Measurements from ENCODE around the gene C1QL1. TPM values are rescaled to one million over a fixed set of nuclear protein-coding genes. Genes with fewer than 3 reads are reported as not detected.

Gene C1QL1
- total and polyA plus RNA-seq, 2 donors (not counting 3 experiments of a cell fraction or from before 2014, with no cell fraction given): 0.35 to 0.72 TPM

- H3K9me3 ChIP-seq (replicated peaks; ENCODE audit: control insufficient read depth, insufficient read depth, low read length): no peaks in the 10 kb centered on the region
- no TSS peak for BruUV-seq (replicated peaks)
- H3K9ac ChIP-seq (replicated peaks; ENCODE audit: extremely low read depth, insufficient read depth, low read length): no peak overlapping the region
- intact Hi-C loops (cut with micrococcal nuclease): no loop called here
- H4K20me1 ChIP-seq (replicated peaks; ENCODE audit: control insufficient read depth, extremely low read depth, insufficient read depth, low read length): no peaks in the 10 kb centered on the region
- TF ChIP-seq GATA2 (IDR thresholded peaks at IDR 0.05; ENCODE audit: insufficient read depth, insufficient read length, low read depth, low read length) (no peak), EZH2 (IDR thresholded peaks at IDR 0.05; ENCODE audit: borderline replicate concordance, low read depth, low read length, severe bottlenecking) (no peak), CTCF (IDR thresholded peaks at IDR 0.05; ENCODE audit: extremely low read depth in 1 of 2, insufficient read depth in 1 of 2, low read depth in 1 of 2, low read length in 2 of 2) (no peak), FOS (IDR thresholded peaks at IDR 0.05; ENCODE audit: borderline replicate concordance, insufficient read depth, low read length) (no peak), POLR2A (IDR thresholded peaks at IDR 0.05; ENCODE audit: low read depth, low read length) (no peak), JUN (IDR thresholded peaks at IDR 0.05; ENCODE audit: borderline replicate concordance, insufficient read depth, insufficient read length, low read depth) (no peak), POLR2AphosphoS5 (IDR thresholded peaks at IDR 0.05; ENCODE audit: insufficient read depth, low read depth, low read length) (no peak), MYC (IDR thresholded peaks at IDR 0.05; ENCODE audit: low read depth, low read length) (no peak), MAX (IDR thresholded peaks at IDR 0.05; ENCODE audit: insufficient read depth, insufficient read length) (no peak)
- no peak overlapping the region for H2AFZ ChIP-seq (ENCODE audit: low read depth, low read length)
- dilution Hi-C loops (cut with MboI; ENCODE audit: extremely low pct_ligation_motif_present, low sequenced_read_pairs): no loop called here
- H3K36me3 ChIP-seq (ENCODE audit: control insufficient read depth in 2 of 2, extremely low read depth in 1 of 2, insufficient read depth in 2 of 2, low read length in 2 of 2): no peaks in the 10 kb centered on the region
- no peaks in the 10 kb centered on the region for H3K79me2 ChIP-seq (ENCODE audit: control insufficient read depth, insufficient read depth, low read length)
- no peak for FAIRE-seq
- POLR2A ChIA-PET: no interaction called here
- H3K4me2 ChIP-seq (ENCODE audit: insufficient read depth, low read length): no peak overlapping the region
- H3K9me1 ChIP-seq (replicated peaks; ENCODE audit: control insufficient read depth, extremely low read depth, insufficient read depth, low read length): no peaks in the 10 kb centered on the region
- H3K4me1 ChIP-seq (ENCODE audit: control insufficient read depth, extremely low read depth, insufficient read depth, low read length): peaks cover 3% of the 10 kb centered on the region
- no peak overlapping the region for H3K4me3 ChIP-seq (replicated peaks in 1 of 3; ENCODE audit: insufficient read depth in 1 of 3, low read depth in 1 of 3, low read length in 3 of 3)
- no peak overlapping the region for H3K27ac ChIP-seq (ENCODE audit: insufficient read depth, low read depth, low read length)
- CTCF ChIA-PET: interaction anchor here (2.0 kb wide), 1 partner anchor 33 kb away, joined by 9 read pairs; no protein-coding TSS in a partner anchor
- peaks cover 3 to 5% of the 10 kb centered on the region in 2 experiments for H3K27me3 ChIP-seq (ENCODE audit: control insufficient read depth in 2 of 2, insufficient read depth in 2 of 2, low read length in 2 of 2)
- no peak for DNase-seq (ENCODE audit: low read depth, low spot score)
Measured at GRCh38 chr17:44952946-44953475, 15.1 kb downstream of the C1QL1 start.
